Measurements from ENCODE around the gene LMCD1.

Gene LMCD1

DNA sequence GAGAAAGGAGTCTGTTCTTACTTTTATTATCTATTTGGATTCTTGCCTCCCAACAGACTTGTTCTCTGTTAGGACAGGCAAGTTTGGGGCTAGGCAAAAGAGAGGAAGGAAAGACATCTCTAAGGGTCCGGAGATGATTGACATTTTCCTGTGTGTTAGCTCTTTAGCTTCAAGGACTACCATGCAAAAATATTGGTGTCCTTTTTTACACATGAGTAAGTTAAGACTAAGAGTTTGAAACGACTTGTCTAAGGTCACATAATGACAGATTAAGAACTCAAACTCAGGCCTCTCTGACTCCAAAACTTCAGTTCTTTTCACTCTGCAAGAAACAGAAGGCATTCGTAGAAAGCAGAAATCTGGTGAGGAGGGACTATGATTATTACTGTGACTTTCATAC is 5.9 kb downstream of the LMCD1 start:
- H3K4me3 Mint-ChIP-seq: no peak overlapping the region
- no peak overlapping the region for H3K27ac Mint-ChIP-seq
- no peaks in the 10 kb centered on the region for H3K9me3 Mint-ChIP-seq
- H3K36me3 Mint-ChIP-seq (ENCODE audit: low read depth): no peaks in the 10 kb centered on the region
- H3K27me3 Mint-ChIP-seq (ENCODE audit: low read depth): peaks cover 3% of the 10 kb centered on the region
- H3K4me1 Mint-ChIP-seq (ENCODE audit: low read depth): no peaks in the 10 kb centered on the region

DNA sequence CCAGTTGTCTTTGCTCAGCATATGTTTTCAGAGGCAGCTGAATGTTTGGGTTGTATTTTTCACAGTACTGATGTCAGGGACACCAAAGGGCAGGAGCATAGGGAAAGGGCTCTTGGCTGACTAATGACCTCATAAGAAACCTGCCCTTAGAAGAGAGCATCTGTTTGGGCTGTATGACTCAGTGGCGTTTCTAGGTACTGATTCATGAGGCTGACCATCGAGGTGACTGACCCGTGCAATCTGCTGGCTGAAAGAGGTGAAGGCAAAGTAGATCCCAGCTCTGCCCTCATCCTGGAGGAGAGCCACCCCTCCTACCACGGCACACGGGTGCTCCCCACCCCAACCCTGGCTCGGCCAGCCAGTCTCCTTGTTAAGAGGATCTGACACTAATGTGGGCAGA is 8.3 kb downstream of the LMCD1 start:
- Mint-ChIP-seq H3K4me3 (no peak overlapping the region), H3K4me1 (ENCODE audit: low read depth) (no peaks in the 10 kb centered on the region), H3K27me3 (ENCODE audit: low read depth) (no peaks in the 10 kb centered on the region), H3K27ac (no peak overlapping the region), H3K36me3 (ENCODE audit: low read depth) (no peaks in the 10 kb centered on the region), H3K9me3 (no peaks in the 10 kb centered on the region)

DNA sequence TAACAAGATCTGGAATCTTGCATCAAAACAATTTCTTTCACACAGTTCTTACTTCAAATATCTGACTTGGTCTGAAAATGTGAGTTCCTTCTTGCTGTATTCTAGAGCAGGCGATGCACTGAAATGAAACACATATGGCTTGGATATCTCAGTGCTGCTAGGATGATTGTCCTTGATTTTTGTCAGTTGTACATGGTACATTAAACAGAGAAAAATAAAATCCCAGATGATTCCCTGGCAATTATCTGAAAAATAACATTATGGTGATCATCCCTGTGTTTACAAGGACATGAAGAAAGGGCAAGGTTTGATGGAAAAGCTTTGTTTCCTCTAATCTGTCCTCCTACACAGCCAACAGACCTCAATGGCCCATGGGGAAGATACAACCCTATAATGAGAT is 10.6 kb downstream of the LMCD1 start:
- H3K36me3 Mint-ChIP-seq (ENCODE audit: low read depth): no peaks in the 10 kb centered on the region
- no peaks in the 10 kb centered on the region for H3K27me3 Mint-ChIP-seq (ENCODE audit: low read depth)
- H3K4me1 Mint-ChIP-seq (ENCODE audit: low read depth): no peaks in the 10 kb centered on the region
- no peak overlapping the region for H3K4me3 Mint-ChIP-seq
- H3K27ac Mint-ChIP-seq: no peak overlapping the region
- no peaks in the 10 kb centered on the region for H3K9me3 Mint-ChIP-seq

DNA sequence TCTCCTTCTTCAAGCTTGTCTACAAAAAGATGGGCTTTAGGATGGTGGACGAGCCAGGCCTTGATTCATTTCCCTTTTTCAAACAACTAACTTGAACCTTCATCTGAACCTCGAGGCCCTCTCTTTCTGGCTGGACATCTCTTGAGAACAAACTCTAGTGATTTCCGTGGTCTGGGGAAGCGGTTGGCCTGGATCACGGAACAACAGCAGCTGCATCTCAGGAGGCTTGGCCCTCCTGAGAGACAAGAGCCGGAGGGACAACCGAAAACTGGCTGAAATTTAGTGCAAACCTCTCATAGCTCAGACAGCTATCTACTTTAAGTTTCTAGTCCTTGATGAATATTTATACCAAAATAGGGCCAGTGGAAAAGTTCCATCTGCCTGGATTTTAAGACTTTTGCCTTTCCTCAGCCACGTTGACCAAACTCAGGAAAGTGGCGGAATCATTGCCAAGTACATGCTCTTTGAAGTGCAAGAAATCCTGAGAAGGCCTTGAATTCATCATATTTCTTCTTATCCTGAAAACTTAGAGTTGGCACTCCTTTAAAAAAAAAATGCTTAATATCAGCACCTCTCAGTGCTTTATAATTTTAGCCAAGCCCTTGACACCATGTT is 14.5 kb downstream of the LMCD1 start:
- Mint-ChIP-seq H3K36me3 (ENCODE audit: low read depth) (no peaks in the 10 kb centered on the region), H3K27ac (no peak overlapping the region), H3K4me1 (ENCODE audit: low read depth) (no peaks in the 10 kb centered on the region), H3K9me3 (peaks cover 9% of the 10 kb centered on the region), H3K27me3 (ENCODE audit: low read depth) (no peaks in the 10 kb centered on the region), H3K4me3 (no peak overlapping the region)

- Mint-ChIP-seq H3K9me3 (peaks cover 9% of the 10 kb centered on the region), H3K27ac (no peak overlapping the region), H3K27me3 (ENCODE audit: low read depth) (no peaks in the 10 kb centered on the region), H3K36me3 (ENCODE audit: low read depth) (no peaks in the 10 kb centered on the region), H3K4me1 (ENCODE audit: low read depth) (no peaks in the 10 kb centered on the region), H3K4me3 (no peak overlapping the region)
Observed at GRCh38 chr3:8516783-8517182, 15.2 kb downstream of the LMCD1 start.

DNA sequence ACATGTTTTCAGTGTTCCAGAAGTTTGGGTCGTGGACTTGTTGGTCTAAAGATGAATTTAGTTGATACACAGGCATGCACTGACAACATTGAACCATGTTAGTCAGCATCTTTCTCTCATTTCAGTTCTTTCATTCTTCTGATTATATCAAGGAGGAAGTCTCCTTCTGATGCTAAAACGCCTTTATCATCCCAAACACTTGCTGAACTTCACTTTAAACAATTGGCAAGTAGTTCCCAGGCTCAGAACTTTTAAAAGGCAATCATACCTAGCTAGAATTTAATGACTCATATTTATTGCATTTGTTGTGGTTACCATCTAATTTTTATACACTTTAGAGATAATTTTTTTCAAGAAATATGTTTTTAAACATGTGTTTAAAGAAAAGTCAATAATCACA is 15.9 kb downstream of the LMCD1 start:
- Mint-ChIP-seq H3K4me1 (ENCODE audit: low read depth) (no peaks in the 10 kb centered on the region), H3K4me3 (no peak overlapping the region), H3K27ac (no peak overlapping the region), H3K9me3 (peaks cover 9% of the 10 kb centered on the region), H3K36me3 (ENCODE audit: low read depth) (no peaks in the 10 kb centered on the region), H3K27me3 (ENCODE audit: low read depth) (no peaks in the 10 kb centered on the region)

- Mint-ChIP-seq H3K27me3 (ENCODE audit: low read depth) (no peaks in the 10 kb centered on the region), H3K36me3 (ENCODE audit: low read depth) (no peaks in the 10 kb centered on the region), H3K4me1 (ENCODE audit: low read depth) (no peaks in the 10 kb centered on the region), H3K4me3 (no peak overlapping the region), H3K27ac (no peak overlapping the region), H3K9me3 (peaks cover 9% of the 10 kb centered on the region)
Observed at GRCh38 chr3:8518138-8518537, 16.5 kb downstream of the LMCD1 start.

GRCh38 chr3:8519156-8519555 is 17.5 kb downstream of the LMCD1 start:
- no peaks in the 10 kb centered on the region for H3K4me1 Mint-ChIP-seq (ENCODE audit: low read depth)
- no peaks in the 10 kb centered on the region for H3K36me3 Mint-ChIP-seq (ENCODE audit: low read depth)
- no peak overlapping the region for H3K4me3 Mint-ChIP-seq
- no peak overlapping the region for H3K27ac Mint-ChIP-seq
- H3K27me3 Mint-ChIP-seq (ENCODE audit: low read depth): no peaks in the 10 kb centered on the region
- peaks cover 9% of the 10 kb centered on the region for H3K9me3 Mint-ChIP-seq

DNA sequence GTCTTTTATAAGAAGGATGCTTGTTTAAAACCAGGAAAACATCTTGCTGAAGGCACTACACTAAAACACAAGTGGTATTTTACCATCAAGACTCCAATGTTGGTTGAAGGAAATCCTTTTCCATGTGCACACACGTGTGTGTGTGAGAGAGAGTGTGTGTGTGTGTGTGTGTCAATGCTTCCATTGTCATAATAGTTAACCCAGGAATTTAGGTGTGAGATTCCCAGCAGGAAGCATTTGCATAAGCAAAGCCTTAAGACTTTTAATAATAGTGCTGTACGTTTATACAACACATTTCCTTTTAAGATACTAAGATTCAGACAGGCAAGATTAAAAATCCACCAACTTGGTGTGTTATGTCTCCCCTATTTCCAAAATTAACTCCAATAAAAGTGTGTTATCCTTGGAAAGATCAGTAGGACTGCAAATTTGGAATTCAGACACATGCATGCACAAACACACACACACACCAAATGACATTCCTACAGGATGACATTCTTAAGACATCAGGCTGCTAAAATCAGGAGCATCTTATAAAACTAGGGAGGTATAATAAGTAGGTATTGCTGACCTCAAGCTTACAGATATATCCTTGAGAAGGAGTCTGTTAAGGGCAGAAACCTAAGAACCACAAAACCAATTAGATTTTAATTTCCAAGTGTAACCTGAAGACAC is 18.3 kb downstream of the LMCD1 start:
- Mint-ChIP-seq H3K36me3 (ENCODE audit: low read depth) (no peaks in the 10 kb centered on the region), H3K27ac (no peak overlapping the region), H3K9me3 (peaks cover 9% of the 10 kb centered on the region), H3K4me3 (no peak overlapping the region), H3K27me3 (ENCODE audit: low read depth) (no peaks in the 10 kb centered on the region), H3K4me1 (ENCODE audit: low read depth) (no peaks in the 10 kb centered on the region)

GRCh38 chr3:8520816-8521403 is 19.3 kb downstream of the LMCD1 start:
- H3K36me3 Mint-ChIP-seq (ENCODE audit: low read depth): no peaks in the 10 kb centered on the region
- H3K4me1 Mint-ChIP-seq (ENCODE audit: low read depth): no peaks in the 10 kb centered on the region
- peaks cover 9% of the 10 kb centered on the region for H3K9me3 Mint-ChIP-seq
- H3K27me3 Mint-ChIP-seq (ENCODE audit: low read depth): no peaks in the 10 kb centered on the region
- H3K4me3 Mint-ChIP-seq: no peak overlapping the region
- no peak overlapping the region for H3K27ac Mint-ChIP-seq

DNA sequence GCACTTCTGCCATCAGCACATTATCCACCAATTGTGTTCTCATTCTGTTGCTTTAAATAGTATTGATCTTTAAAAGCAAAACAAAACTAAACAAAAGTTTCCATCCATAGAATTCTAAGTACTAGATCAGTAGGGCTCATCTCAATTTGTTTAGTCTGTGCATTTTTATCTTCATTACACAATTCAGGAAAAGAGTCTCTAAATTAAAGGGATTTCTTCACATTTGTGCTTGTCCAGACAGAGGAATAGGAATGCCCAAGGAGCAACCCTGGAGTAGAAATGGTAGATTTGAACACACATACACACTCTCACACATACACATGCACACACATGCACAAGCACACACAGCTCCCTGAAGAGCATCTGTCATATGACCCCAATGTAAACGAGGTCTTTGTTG is 21.4 kb downstream of the LMCD1 start:
- no peak overlapping the region for H3K4me3 Mint-ChIP-seq
- no peaks in the 10 kb centered on the region for H3K27me3 Mint-ChIP-seq (ENCODE audit: low read depth)
- no peaks in the 10 kb centered on the region for H3K4me1 Mint-ChIP-seq (ENCODE audit: low read depth)
- no peaks in the 10 kb centered on the region for H3K36me3 Mint-ChIP-seq (ENCODE audit: low read depth)
- H3K27ac Mint-ChIP-seq: no peak overlapping the region
- peaks cover 9% of the 10 kb centered on the region for H3K9me3 Mint-ChIP-seq

- Mint-ChIP-seq H3K9me3 (no peaks in the 10 kb centered on the region), H3K4me3 (no peak overlapping the region), H3K36me3 (ENCODE audit: low read depth) (no peaks in the 10 kb centered on the region), H3K27me3 (ENCODE audit: low read depth) (no peaks in the 10 kb centered on the region), H3K4me1 (ENCODE audit: low read depth) (no peaks in the 10 kb centered on the region), H3K27ac (no peak overlapping the region)
Observed at GRCh38 chr3:8524249-8524648, 22.6 kb downstream of the LMCD1 start.

GRCh38 chr3:8524656-8525399 is 23.2 kb downstream of the LMCD1 start:
- Mint-ChIP-seq H3K4me1 (ENCODE audit: low read depth) (no peaks in the 10 kb centered on the region), H3K27me3 (ENCODE audit: low read depth) (no peaks in the 10 kb centered on the region), H3K36me3 (ENCODE audit: low read depth) (no peaks in the 10 kb centered on the region), H3K9me3 (no peaks in the 10 kb centered on the region), H3K4me3 (no peak overlapping the region), H3K27ac (no peak overlapping the region)

DNA sequence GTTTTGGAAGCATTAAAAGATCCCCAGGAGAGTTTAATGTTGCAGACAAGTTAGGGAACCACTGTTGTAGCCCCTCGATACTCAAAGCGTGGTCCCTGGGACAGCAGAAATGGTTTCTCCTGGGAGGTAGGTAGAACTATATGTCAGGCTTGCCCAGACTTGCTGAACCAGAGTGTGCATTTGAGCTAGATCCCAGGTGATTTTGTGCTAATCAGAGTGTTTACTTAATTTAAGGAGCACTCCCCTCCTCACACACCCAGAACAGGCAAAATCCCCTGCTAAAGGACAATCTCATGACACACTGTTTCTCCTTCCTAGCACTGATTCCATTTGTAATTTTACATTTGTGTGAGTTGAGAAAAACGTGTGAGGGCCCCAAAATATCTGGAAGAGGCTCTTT is 24.3 kb downstream of the LMCD1 start:
- H3K9me3 Mint-ChIP-seq: no peaks in the 10 kb centered on the region
- H3K4me1 Mint-ChIP-seq (ENCODE audit: low read depth): no peaks in the 10 kb centered on the region
- no peaks in the 10 kb centered on the region for H3K36me3 Mint-ChIP-seq (ENCODE audit: low read depth)
- no peak overlapping the region for H3K27ac Mint-ChIP-seq
- H3K27me3 Mint-ChIP-seq (ENCODE audit: low read depth): no peaks in the 10 kb centered on the region
- no peak overlapping the region for H3K4me3 Mint-ChIP-seq

GRCh38 chr3:8529181-8529637 is 27.6 kb downstream of the LMCD1 start:
- H3K36me3 Mint-ChIP-seq (ENCODE audit: low read depth): no peaks in the 10 kb centered on the region
- no peaks in the 10 kb centered on the region for H3K9me3 Mint-ChIP-seq
- no peak overlapping the region for H3K4me3 Mint-ChIP-seq
- H3K27me3 Mint-ChIP-seq (ENCODE audit: low read depth): no peaks in the 10 kb centered on the region
- no peak overlapping the region for H3K27ac Mint-ChIP-seq
- H3K4me1 Mint-ChIP-seq (ENCODE audit: low read depth): no peaks in the 10 kb centered on the region
